Smooth muscle cell (in vitro differentiated cells): Measurements from ENCODE around the gene HEMK1. TPM values are rescaled to one million over a fixed set of nuclear protein-coding genes. Genes with fewer than 3 reads are reported as not detected.

ENCODE experiments used
- DNase-seq: peaks from one replicate; lab custom pipeline; 2025; ENCODE audit not compliant: unreplicated experiment; lab: John Stamatoyannopoulos, UW
- H2AFZ ChIP-seq: fragments of 200-600 bp; sonication (generic); 2 replicates; pipeline ENCODE4 v1.6.0; 2016; ENCODE audit warnings: antibody characterized with exemption, low read depth, mild to moderate bottlenecking
- H3F3A ChIP-seq: fragments of 200-600 bp; sonication (generic); 2 replicates; pipeline ENCODE4 v1.6.0; 2017; ENCODE audit warnings: antibody characterized with exemption, low read depth
- H3K27ac ChIP-seq: fragments of 200-600 bp; sonication (generic); 2 replicates; pipeline ENCODE4 v1.5.1; 2016; ENCODE audit warnings: low read depth, mild to moderate bottlenecking
- H3K27me3 ChIP-seq: fragments of 200-600 bp; sonication (generic); 2 replicates; pipeline ENCODE4 v1.6.1; 2016; ENCODE audit warnings: low read depth, mild to moderate bottlenecking
- H3K36me3 ChIP-seq: fragments of 200-600 bp; sonication (generic); 2 replicates; pipeline ENCODE4 v1.5.1; 2016; ENCODE audit warnings: low read depth
- H3K4me1 ChIP-seq: fragments of 200-600 bp; sonication (generic); 2 replicates; pipeline ENCODE4 v1.5.1; 2016; ENCODE audit warnings: low read depth
- H3K4me2 ChIP-seq: fragments of 200-600 bp; sonication (generic); 2 replicates; pipeline ENCODE4 v1.6.0; 2016; ENCODE audit warnings: mild to moderate bottlenecking
- H3K4me3 ChIP-seq: fragments of 200-600 bp; sonication (generic); 2 replicates; pipeline ENCODE4 v1.5.1; 2016; ENCODE audit warnings: mild to moderate bottlenecking
- H3K79me2 ChIP-seq: fragments of 200-600 bp; sonication (generic); 2 replicates; pipeline ENCODE4 v1.6.0; 2016; ENCODE audit warnings: low read depth, mild to moderate bottlenecking
- H3K9ac ChIP-seq: fragments of 200-600 bp; sonication (generic); 2 replicates; pipeline ENCODE4 v1.6.0; 2016; ENCODE audit warnings: low read depth
- H3K9me3 ChIP-seq: fragments of 200-600 bp; sonication (generic); replicated peaks from 2 replicates; pipeline ENCODE4 v1.5.1; 2016; ENCODE audit warnings: low read depth
- H4K20me1 ChIP-seq: fragments of 200-600 bp; sonication (generic); 2 replicates; pipeline ENCODE4 v1.6.0; 2016; ENCODE audit warnings: low read depth
- CTCF ChIP-seq: fragments of 200-600 bp; sonication (generic); IDR thresholded peaks from 2 replicates; pipeline ENCODE4 v1.5.1; 2017; ENCODE audit warnings: borderline replicate concordance, mild to moderate bottlenecking, antibody characterized with exemption; ENCODE audit not compliant: insufficient read depth, poor library complexity, severe bottlenecking
- WGBS: methylation state at CpG from one replicate; pipeline ENCODE4 v1.1.7; 2016; ENCODE audit warnings: low lambda C conversion rate; 5-methylcytosine and 5-hydroxymethylcytosine counted together
- polyA plus RNA-seq: library from polyadenylated mRNA; unstranded; fragments of >200 nt; fragmentation: Nextera tagmentation; extraction: Ambion mirVana; gene quantifications from 2 replicates; pipeline ENCODE4 v1.2.1, GENCODE V29; 2016
- total RNA-seq: library from RNA; depleted of rRNA; stranded (reverse); fragments of >200 nt; gene quantifications from 2 replicates; pipeline ENCODE4 v1.2.3, GENCODE V29; 2014

HEMK1 gene
- total and polyA plus RNA-seq, 2 experiments from 2014 or later = 15.3 to 28.3 TPM

GRCh38 chr3:50627407-50628051 lies 58.2 kb downstream of the HEMK1 start:
- 41% methylated on average over 6 of the region's 6 CpGs for WGBS
- Histone ChIP-seq H3K36me3 (no peaks in the 10 kb centered on the region), H3K27me3 (no peaks in the 10 kb centered on the region), H3K9me3 (no peaks in the 10 kb centered on the region), H3F3A (no peaks in the 10 kb centered on the region), H3K4me2 (no peak overlapping the region), H3K79me2 (no peaks in the 10 kb centered on the region), H3K4me3 (no peak overlapping the region), H3K9ac (no peak overlapping the region), H3K4me1 (peaks cover 37% of the 10 kb centered on the region), H3K27ac (peak overlapping the region; percentile 12), H4K20me1 (peaks cover 14% of the 10 kb centered on the region), H2AFZ (no peak overlapping the region)
- DNase-seq = no peak
- TF ChIP-seq CTCF = peak; percentile 11

- Histone ChIP-seq H3K36me3 (no peaks in the 10 kb centered on the region), H3K79me2 (no peaks in the 10 kb centered on the region)
- WGBS = 98% methylated on average over 3 of the region's 3 CpGs
Observed at GRCh38 chr3:50628601-50629000, 59.3 kb downstream of the HEMK1 start.

GRCh38 chr3:50630394-50630793 lies 61.1 kb downstream of the HEMK1 start:
- Histone ChIP-seq H3F3A (no peaks in the 10 kb centered on the region), H3K79me2 (no peaks in the 10 kb centered on the region), H3K27me3 (no peaks in the 10 kb centered on the region), H3K36me3 (no peaks in the 10 kb centered on the region), H3K9ac (no peak overlapping the region), H3K4me3 (no peak overlapping the region), H3K9me3 (no peaks in the 10 kb centered on the region), H3K27ac (no peak overlapping the region), H3K4me2 (no peak overlapping the region), H3K4me1 (peaks cover 23% of the 10 kb centered on the region), H2AFZ (no peak overlapping the region), H4K20me1 (peaks cover 22% of the 10 kb centered on the region)
- no peak for DNase-seq
- TF ChIP-seq CTCF = no peak
- WGBS = 98% methylated on average over 6 of the region's 6 CpGs

More at GRCh38 chr3:50628601-50629000, 59.3 kb downstream of the HEMK1 start:
- H3K27me3 ChIP-seq = no peaks in the 10 kb centered on the region
- no peak overlapping the region for H2AFZ ChIP-seq
- peaks cover 18% of the 10 kb centered on the region for H4K20me1 ChIP-seq
- DNase-seq = no peak
- no peaks in the 10 kb centered on the region for H3K9me3 ChIP-seq
- no peak overlapping the region for H3K27ac ChIP-seq
- no peak overlapping the region for H3K9ac ChIP-seq
- TF ChIP-seq CTCF = no peak
- no peaks in the 10 kb centered on the region for H3F3A ChIP-seq
- no peak overlapping the region for H3K4me2 ChIP-seq
- H3K4me3 ChIP-seq = no peak overlapping the region
- peaks cover 37% of the 10 kb centered on the region for H3K4me1 ChIP-seq

GRCh38 chr3:50630877-50631276 lies 61.6 kb downstream of the HEMK1 start:
- no peak for TF ChIP-seq CTCF
- H3K79me2 ChIP-seq = no peaks in the 10 kb centered on the region
- no peak overlapping the region for H3K27ac ChIP-seq
- no peaks in the 10 kb centered on the region for H3K36me3 ChIP-seq
- peaks cover 19% of the 10 kb centered on the region for H3K4me1 ChIP-seq
- WGBS = 89% methylated on average over 7 of the region's 7 CpGs
- H3K27me3 ChIP-seq = no peaks in the 10 kb centered on the region
- H2AFZ ChIP-seq = no peak overlapping the region
- DNase-seq = no peak
- no peaks in the 10 kb centered on the region for H3K9me3 ChIP-seq
- H4K20me1 ChIP-seq = peaks cover 22% of the 10 kb centered on the region
- H3F3A ChIP-seq = no peaks in the 10 kb centered on the region
- H3K4me3 ChIP-seq = no peak overlapping the region
- H3K4me2 ChIP-seq = no peak overlapping the region
- H3K9ac ChIP-seq = no peak overlapping the region
